GM21723 (cell line): ENCODE measurements around the gene PTEN.
"Not testable (repeated sequence)": the region's sequence is repeated elsewhere in the genome, so short reads cannot be mapped to it uniquely, and the experiment has no call there.

Experiments
- ATAC-seq: cut with Tn5 transposase; IDR thresholded peaks from one replicate; pipeline ENCODE4 v1.9.1; 2021; ENCODE audit warnings: mild to moderate bottlenecking, moderate library complexity; ENCODE audit not compliant: unreplicated experiment

PTEN gene

GRCh38 chr10:87868277-87868676 lies 4.9 kb downstream of the PTEN start:
- no peak for ATAC-seq

DNA sequence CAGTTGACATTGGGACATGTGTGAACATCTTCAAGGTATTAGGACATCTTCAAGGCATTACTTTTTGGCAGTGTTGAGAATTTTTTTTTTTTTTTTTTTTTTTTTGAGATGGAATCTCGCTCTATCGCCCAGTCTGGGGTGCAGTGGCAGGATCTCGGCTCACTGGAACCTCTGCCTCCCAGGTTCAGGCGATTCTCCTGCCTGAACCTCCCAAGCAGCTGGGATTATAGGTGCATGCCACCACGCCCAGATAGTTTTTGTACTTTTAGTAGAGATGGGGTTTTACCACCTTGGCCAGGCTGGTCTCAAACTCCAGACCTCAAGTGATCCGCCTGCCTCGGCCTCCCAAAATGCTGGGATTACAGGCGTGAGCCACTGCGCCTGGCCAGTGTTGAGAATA lies 5.7 kb downstream of the PTEN start:
- ATAC-seq, result not testable (repeated sequence)

- no peak for ATAC-seq
Observed at GRCh38 chr10:87869773-87870551, 6.5 kb downstream of the PTEN start.

GRCh38 chr10:87872828-87873227 lies 9.4 kb downstream of the PTEN start:
- ATAC-seq, result no peak

- ATAC-seq, result no peak
Observed at GRCh38 chr10:87873656-87874055, 10.2 kb downstream of the PTEN start.

- ATAC-seq, result no peak
Observed at GRCh38 chr10:87875929-87876571, 12.6 kb downstream of the PTEN start.

- no peak for ATAC-seq
Observed at GRCh38 chr10:87878664-87879459, 15.4 kb downstream of the PTEN start.

- ATAC-seq, result no peak
Observed at GRCh38 chr10:87880336-87880735, 16.9 kb downstream of the PTEN start.

DNA sequence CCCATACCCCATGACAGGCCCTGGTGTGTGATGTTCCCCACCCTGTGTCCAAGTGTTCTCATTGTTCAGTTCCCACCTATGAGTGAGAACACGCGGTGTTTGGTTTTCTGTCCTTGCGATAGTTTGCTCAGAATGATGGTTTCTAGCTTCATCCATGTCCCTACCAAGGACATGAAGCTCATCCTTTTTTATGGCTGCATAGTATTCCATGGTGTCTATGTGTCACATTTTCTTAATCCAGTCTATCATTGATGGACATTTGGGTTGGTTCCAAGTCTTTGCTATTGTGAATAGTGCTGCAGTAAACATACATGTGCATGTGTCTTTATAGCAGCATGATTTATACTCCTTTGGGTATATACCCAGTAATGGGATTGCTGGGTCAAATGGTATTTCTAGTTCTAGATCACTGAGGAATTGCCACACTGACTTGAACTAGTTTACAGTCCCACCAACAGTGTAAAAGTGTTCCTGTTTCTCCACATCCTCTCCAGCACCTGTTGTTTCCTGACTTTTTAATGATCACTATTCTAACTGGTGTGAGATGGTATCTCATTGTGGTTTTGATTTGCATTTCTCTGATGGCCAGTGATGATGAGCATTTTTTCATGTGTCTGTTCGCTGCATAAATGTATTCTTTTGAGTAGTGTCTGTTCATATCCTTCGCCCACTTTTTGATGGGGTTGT lies 18.1 kb downstream of the PTEN start:
- ATAC-seq, result not testable (repeated sequence)

DNA sequence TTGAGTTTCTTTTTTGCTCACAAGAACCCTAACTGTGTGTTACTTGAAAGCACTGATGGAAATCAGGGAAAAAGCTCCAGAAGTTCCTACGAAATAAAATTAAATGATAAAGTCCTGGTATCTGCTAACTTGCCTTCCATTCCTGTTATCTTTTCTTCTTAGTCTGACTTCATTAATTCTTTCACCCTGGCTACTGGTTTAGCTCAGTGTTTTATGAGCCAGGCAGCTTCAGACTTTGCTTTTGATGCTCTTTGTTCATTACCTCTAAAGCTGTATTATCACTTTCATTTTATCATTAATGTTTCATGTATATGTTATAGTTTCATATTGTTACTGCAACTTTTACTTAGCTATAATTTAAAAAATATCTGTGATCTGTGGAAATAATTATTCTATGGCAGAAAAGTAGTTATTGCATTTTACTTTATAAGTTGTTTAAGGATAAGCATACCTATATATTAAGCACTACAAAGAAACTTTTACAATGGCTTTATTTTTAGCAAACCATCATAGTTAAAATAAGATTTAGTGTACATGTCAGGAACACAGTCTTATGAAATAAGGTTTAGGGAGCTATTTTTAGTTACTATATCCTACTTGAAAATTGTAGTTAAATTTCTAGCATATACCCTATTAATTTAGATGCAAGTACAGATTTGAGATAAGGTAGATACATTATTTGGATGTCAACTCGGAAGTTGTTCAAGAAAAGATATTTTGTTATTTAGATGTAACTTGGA lies 19.3 kb downstream of the PTEN start:
- ATAC-seq, result no peak

GRCh38 chr10:87886635-87887034 lies 23.2 kb downstream of the PTEN start:
- no peak for ATAC-seq

- no peak for ATAC-seq
Observed at GRCh38 chr10:87887146-87887545, 23.7 kb downstream of the PTEN start.

GRCh38 chr10:87887548-87888289 lies 24.3 kb downstream of the PTEN start:
- no peak for ATAC-seq

GRCh38 chr10:87895430-87895829 lies 32.0 kb downstream of the PTEN start:
- ATAC-seq, result no peak

DNA sequence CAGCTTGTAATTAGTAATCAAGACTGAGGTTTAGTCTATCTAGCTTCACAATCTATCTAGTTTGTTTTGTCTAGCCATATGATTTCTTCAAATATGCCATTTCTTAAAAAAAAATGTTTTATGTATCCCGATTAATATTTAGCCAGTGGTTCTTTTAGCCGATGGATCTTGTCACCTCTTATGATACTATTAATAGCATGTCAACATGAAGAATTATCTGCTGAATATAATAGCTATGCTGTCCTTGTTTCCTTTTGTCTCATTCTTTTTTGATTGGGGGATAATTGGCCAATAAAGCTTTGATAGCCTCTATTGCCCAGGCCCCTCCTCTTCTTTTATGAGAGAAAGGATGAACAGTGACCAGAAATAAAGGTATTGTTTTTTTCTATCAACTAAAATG lies 32.8 kb downstream of the PTEN start:
- ATAC-seq, result no peak

DNA sequence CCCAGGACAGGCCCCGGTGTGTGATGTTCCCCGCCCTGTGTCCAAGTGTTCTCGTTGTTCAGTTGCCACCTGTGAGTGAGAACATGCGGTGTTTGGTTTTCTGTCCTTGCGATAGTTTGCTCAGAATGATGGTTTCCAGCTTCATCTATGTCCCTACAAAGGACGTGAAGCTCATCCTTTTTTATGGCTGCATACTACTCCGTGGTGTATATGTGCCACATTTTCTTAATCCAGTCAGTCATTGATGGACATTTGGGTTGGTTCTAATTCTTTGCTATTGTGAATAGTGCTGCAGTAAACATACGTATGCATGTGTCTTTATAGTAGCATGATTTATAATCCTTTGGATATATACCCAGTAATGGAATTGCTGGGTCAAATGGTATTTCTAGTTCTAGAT lies 34.5 kb downstream of the PTEN start:
- not testable (repeated sequence) for ATAC-seq

DNA sequence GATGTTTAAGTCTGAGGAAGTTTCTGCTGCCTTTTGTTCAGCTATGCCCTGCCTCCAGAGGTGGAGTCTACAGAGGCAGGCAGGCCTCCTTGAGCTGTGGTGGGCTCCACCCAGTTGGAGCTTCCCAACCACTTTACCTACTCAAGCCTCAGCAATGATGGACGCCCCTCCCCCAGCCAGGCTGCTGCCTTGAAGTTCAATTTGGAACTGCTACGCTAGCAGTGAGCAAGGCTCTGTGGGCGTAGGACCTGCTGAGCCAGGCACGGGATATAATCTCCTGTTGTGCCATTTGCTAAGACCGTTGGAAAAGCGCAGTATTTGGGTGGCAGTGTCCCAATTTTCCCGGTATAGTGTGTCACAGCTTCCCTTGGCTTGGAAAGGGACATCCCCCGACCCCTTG lies 40.0 kb downstream of the PTEN start:
- ATAC-seq, result not testable (repeated sequence)

DNA sequence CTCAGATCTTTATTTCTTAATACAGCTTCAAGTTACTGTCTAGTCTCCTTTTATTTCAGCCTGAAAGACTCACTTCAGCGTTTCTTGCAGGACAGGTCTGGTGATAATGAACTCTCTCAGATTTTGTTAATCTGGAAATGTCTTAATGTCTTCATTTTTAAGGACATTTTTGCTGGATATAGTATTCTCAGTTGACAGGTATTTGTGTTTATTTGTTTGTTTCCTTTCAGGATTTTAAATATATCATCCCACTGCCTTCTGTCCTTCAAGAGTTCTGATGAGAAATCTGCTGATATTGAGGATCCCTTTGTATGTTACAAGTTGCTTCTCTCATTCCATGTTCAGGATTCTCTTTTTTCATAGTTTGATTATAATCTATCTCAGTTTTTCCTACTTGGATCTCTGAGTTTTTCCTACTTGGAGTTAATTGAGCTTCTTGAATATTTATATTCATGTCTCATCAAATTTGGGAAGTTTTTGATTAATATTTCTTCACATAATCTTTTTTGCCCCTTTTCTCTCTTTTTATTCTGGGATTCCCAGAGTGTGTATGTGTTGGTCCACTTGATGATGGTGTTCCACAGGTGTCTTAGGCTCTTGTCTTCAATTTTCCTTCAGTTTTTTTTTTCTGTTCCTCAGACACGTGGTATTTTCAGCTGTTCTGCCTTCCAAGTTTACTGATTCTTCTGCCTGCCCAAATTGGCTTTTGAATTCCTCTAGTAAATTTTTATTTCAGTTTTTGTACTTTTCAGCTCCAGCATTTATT lies 49.9 kb downstream of the PTEN start:
- no peak for ATAC-seq

DNA sequence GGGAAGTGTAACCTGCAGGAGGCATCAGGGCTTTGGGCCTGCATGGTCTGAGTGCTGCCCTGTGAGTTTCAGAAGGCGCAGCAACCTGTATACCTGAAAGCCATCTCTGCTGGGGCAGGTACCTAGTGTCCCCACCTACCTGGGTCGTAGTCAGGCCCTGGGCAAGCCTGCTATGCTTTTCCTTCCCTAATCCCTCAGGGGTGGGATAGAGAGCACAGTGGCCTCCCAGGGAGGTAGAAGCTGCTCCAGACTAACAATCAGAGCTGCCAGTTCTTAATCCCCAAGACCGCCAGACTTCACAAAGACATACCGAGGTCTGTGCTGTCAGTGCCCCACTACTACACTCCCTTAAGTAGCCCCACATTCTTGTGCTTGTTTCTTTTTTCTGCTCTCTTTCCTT lies 52.0 kb downstream of the PTEN start:
- no peak for ATAC-seq
